GM21526 (cell line): Measurements from ENCODE around the gene PLA2G1B.
"Not testable (repeated sequence)": the region's sequence is repeated elsewhere in the genome, so short reads cannot be mapped to it uniquely, and the experiment has no call there.

Source experiments
- ATAC-seq: cut with Tn5 transposase; IDR thresholded peaks from one replicate; pipeline ENCODE4 v1.9.1; 2021; ENCODE audit warnings: moderate library complexity; ENCODE audit not compliant: unreplicated experiment, low FRiP score

The PLA2G1B gene

GRCh38 chr12:120359128-120359527, 31.5 kb upstream of the PLA2G1B start:
- no peak for ATAC-seq

- no peak for ATAC-seq
Measured at GRCh38 chr12:120358412-120359100, 31.0 kb upstream of the PLA2G1B start.

- ATAC-seq: no peak
Measured at GRCh38 chr12:120357104-120357503, 29.5 kb upstream of the PLA2G1B start.

GRCh38 chr12:120356567-120357030, 29.0 kb upstream of the PLA2G1B start:
- no peak for ATAC-seq

- ATAC-seq: no peak
Measured at GRCh38 chr12:120353556-120354317, 26.2 kb upstream of the PLA2G1B start.

- ATAC-seq: no peak
Measured at GRCh38 chr12:120353136-120353535, 25.6 kb upstream of the PLA2G1B start.

GRCh38 chr12:120352117-120352516, 24.5 kb upstream of the PLA2G1B start:
- no peak for ATAC-seq

GRCh38 chr12:120350576-120351350, 23.2 kb upstream of the PLA2G1B start:
- no peak for ATAC-seq

- no peak for ATAC-seq
Measured at GRCh38 chr12:120347766-120348165, 20.2 kb upstream of the PLA2G1B start.

- no peak for ATAC-seq
Measured at GRCh38 chr12:120346681-120347080, 19.1 kb upstream of the PLA2G1B start.

GRCh38 chr12:120346031-120346430, 18.5 kb upstream of the PLA2G1B start:
- ATAC-seq: no peak

- ATAC-seq: no peak
Measured at GRCh38 chr12:120343692-120344091, 16.1 kb upstream of the PLA2G1B start.

GRCh38 chr12:120343039-120343537, 15.5 kb upstream of the PLA2G1B start:
- ATAC-seq: no peak

GRCh38 chr12:120342175-120343038, 14.8 kb upstream of the PLA2G1B start:
- no peak for ATAC-seq

- no peak for ATAC-seq
Measured at GRCh38 chr12:120339256-120339655, 11.7 kb upstream of the PLA2G1B start.

- no peak for ATAC-seq
Measured at GRCh38 chr12:120337730-120338129, 10.2 kb upstream of the PLA2G1B start.

GRCh38 chr12:120336392-120336791, 8.8 kb upstream of the PLA2G1B start:
- not testable (repeated sequence) for ATAC-seq

- not testable (repeated sequence) for ATAC-seq
Measured at GRCh38 chr12:120335447-120335846, 7.9 kb upstream of the PLA2G1B start.

- no peak for ATAC-seq
Measured at GRCh38 chr12:120332523-120332922, 4.9 kb upstream of the PLA2G1B start.

- ATAC-seq: no peak
Measured at GRCh38 chr12:120332041-120332440, 4.5 kb upstream of the PLA2G1B start.
